HG02798 (cell line): ENCODE results near the gene OR1K1.
"Not testable (repeated sequence)": the region's sequence is repeated elsewhere in the genome, so short reads cannot be mapped to it uniquely, and the experiment has no call there.

Source experiments
- ATAC-seq: cut with Tn5 transposase; IDR thresholded peaks from one replicate; pipeline ENCODE4 v1.9.1; 2021; ENCODE audit warnings: mild to moderate bottlenecking; ENCODE audit not compliant: unreplicated experiment, poor library complexity

OR1K1 gene

DNA sequence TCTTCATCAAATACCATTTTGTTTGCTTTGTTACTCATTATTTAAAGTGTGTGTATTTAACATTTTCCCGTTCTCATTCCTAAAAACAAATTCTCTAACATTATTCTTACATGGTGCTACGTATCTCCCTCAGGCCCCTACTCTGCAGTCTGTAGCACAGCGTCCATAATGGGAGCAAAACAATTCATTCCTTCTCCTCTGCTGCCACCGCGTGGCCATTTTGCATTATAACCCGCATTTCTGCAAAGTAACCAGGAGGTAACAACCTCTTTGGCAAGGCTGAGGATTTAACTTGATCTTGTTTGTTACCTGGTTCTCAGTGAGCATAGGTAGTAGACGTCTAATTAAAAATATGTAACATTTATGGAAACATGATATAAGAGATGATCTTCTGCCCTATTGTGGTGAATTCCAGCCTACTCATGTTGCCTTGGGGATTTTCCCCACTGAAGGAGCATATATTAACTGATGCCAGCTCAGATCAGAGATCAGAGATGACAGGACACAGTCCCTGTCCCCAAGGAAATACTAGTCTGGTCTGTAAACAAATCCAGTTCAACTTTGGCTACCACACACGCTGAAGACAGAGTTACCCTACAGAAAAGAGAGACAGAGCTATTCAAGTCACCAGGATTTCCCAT, 10.5 kb downstream of the OR1K1 start:
- ATAC-seq = peak; percentile 78

DNA sequence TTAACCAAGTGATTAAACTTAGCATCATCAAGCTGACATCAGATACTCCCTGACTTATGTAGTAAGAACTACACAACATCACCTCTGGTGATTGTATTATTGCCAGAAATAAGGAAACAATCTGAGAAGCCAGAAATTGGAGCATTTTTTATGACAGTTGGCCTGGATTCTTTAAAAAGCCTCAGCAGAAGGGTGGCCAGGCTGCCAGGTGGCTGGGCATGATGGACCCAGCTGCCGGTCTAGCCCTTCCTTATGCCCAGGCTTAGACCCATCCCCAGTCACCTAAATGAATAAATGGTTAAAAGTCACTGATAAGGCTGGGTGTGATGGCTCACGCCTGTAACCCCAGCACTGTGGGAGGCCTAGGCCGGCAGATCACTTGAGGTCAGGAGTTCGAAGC, 12.8 kb downstream of the OR1K1 start:
- ATAC-seq = no peak

DNA sequence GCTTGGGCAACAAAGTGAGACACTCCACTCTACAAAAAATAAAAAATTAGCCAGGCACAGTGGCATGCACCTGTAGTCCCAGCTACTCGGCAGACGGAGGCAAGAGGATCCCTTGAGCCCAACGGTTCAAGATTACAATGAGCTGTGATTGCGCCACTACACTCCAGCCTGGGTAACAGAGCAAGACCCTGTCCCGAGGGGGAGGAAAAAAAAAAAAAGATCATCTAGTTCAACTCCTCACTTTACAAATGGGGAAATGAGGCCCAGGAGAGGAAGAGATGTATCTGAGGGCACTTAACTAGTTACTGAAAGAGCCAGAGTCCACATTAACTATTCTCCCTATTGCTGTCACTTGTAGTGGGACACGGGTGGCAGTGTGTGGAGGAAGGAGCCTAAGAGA, 14.6 kb downstream of the OR1K1 start:
- ATAC-seq = no peak

DNA sequence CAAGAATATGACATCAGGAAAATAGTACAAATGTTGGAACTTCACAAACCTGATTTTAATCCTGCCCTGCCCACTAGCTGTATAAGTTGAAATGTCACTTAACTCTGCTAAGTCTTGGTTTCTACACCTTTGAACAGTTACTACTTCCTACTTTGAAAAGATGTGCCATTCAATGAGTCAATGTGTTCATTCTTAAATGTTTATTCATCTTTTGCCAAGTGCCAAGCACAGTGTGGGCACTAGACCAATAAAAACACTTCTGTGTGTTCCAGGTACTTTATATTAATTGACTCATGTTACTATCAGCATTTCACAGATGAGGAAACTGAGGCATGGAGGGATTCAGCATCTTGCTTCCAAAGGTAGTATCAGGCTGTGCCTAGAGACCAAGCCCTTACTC, 15.6 kb downstream of the OR1K1 start:
- no peak for ATAC-seq

DNA sequence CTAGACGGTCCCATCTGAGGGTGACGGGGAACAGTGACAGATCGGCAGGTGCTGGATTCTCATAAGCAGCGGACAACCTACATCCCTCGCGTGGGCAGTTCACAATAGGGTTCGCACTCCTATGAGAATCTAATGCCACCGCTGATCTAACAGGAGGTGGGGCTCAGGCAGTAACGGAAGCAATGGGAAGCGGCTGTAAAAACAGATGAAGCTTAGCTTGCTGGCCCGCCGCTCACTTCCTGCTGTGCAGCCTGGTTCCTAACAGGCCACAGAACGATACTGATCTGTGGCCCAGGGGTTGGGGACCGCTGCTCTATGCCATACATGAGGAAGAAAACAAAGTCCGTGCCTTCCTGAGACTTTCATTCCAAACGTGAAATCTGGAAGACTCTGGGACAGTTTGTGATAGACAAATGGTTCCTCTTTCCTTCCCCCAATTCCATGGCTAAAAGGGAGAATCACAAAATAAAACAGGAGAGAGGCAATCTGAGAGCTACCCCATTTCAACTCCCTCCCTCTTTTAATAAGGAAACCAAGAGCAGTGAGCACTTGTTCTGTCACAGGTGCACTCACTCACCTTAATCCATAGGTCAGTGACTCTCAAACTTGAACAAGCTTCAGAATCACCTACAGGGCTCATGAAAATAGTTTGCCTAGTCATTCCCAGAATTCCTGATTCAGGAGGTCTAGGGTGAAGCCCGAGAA, 16.4 kb downstream of the OR1K1 start:
- ATAC-seq = peak; percentile 50

DNA sequence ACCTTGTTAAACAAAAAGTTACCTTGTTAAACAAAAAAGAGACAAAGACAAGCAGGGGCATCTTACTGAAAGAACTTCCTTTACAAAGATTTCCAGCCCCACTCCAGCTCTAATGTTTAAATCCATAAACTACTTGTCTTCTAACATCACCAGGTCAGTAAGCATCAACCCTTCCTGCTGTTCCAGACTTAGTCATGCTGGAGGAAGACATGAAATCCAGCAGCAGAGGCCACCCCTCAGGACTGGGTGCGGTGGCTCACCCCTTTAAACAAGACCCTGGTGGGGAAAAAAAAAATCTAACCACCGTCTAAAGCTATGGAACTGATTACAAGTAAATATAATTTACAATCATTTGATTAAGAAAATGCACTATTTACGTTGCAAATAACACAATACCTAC, 19.4 kb downstream of the OR1K1 start:
- no peak for ATAC-seq

DNA sequence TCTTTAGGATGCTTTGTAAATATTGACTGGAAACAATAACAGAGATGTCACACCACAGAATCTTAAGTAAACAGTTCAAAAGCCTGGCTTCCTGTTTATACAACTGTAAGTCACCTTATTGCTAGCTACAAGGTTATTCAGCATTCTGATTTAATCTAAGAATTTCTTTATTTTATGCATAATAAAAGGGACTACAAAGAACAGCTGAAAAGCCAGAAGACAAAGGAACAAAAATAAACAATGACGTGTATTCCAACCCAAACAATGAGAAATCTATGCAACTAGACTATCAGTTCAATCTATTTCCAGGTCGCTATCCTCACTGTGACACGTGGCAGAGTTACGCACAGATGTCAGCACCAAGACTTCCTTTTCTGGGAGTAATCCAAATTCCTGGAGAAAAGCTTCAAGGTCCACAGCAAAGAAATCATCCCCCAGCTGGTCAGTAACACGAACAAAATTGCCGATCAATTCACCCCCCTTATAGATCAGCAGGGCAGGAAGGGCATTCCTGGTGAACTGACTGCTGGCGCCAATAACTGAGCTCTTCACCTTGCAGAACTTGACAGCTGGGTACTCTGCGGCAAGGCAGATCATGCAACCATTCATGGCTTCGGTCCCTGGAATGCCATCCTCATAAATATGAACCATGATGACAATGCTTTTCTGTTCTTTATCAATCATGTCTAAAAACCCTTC, 20.0 kb downstream of the OR1K1 start:
- ATAC-seq = no peak

DNA sequence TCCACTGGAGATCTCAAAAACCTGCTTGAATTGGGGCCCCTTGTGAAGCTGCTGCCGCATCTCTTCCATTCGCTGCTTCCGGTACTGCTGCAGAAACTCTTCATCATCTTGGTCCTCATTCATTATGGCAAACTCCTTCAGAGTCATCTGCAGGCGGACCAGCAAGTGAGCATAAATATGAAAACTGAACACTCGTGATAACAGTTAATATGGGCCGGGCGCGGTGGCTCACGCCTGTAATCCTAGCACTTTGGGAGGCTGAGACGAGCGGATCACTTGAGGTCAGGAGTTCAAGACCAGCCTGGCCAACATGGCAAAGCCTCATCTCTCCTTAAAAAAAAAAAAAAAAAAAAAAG, 20.5 kb downstream of the OR1K1 start:
- no peak for ATAC-seq

DNA sequence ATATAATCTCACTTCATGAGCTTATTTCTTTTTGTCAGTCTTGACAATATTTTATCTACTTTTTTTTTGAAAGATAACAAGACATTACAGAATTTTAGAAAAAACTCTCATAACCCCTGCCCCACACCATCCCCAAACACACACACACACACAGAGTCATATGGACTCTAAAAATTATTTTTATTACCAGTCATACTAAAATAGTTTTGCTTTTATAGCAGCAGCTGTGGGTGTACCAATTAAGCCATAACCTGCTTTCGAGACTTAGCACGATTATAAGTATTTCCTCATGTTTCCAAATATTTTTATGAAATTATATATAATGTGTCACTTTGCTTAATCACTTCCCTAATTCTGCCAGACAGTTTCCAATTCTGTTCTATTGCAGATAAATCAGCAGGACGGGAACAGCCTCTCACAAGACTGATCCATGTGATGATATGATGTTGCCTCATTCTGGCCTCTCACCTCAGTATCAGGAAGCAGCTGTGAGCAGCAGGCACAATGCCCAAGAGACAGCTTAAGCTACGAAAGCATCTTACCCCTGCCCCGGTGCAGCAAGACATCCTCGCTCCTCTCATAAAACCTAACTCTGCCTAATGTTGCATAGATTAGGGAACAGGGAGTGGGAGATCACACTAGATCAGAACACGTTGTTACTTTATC, 21.5 kb downstream of the OR1K1 start:
- ATAC-seq = no peak

DNA sequence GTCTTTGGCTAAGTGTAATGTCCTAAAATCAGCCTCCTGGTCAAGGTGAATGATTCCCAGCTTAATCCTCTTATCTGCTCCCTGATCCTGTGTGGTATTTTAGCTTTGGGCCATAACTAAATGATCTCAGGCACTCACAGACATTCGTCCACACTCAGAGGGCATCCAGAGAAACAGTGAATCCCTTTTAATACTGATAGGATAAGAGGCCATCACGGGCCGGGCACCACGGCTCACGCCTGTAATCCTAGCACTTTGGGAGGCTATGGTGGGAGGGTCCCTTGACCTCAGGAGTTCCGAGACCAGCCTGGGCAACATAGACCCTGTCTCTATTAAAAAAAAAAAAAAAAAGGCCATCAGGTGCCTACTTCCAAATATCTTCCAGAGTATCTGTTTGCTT, 22.1 kb downstream of the OR1K1 start:
- no peak for ATAC-seq

DNA sequence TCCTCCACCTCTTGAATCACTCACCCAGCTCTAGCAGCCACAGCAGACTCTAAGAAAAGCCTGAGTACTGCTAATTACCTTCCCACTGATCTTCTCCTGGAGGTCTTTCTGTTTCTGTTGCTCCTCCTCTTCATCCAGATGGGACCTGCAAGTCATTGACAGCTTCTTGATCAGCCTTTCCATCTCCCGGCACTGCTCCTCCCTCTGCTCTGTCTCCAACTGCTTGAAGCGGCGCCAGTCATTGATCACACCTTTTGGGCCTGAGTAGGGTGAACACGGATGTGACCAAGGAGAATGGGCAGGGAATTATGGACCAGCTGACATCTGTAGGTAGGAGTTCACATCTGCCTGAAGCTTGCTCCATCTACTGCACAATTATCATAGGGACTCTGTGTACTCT, 23.0 kb downstream of the OR1K1 start:
- ATAC-seq = no peak

DNA sequence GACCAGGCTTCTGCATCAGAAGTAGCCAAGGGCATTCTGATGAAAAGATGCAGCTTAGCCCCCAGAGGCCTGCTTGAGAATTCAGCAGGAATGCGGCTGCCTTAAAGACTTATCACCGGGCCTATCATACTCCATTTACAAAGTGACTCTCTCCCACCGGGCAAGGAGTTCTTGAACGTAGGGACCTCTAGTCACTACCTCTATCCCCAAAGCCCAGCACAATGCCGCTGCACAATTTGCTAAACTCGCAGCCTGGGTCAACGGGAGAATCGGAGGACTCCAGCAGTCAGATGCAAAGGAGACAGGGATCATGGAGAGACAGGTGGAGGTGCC, 27.8 kb downstream of the OR1K1 start:
- peak; percentile 5 for ATAC-seq

DNA sequence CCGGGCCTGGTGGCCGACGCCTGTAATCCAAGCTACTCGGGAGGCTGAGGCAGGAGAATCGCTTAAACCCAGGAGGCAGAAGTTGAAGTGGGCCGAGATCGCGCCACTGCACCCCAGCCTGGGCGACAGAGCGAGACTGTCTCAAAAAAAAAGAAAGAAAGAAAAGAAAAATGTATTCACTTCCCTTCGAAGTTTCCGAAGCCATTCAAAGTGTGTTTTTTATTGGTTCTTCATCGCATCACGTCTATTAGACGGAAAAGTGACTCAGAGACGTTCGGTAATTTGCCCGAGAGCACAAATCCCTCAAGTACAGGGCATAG, 29.0 kb downstream of the OR1K1 start:
- not testable (repeated sequence) for ATAC-seq

DNA sequence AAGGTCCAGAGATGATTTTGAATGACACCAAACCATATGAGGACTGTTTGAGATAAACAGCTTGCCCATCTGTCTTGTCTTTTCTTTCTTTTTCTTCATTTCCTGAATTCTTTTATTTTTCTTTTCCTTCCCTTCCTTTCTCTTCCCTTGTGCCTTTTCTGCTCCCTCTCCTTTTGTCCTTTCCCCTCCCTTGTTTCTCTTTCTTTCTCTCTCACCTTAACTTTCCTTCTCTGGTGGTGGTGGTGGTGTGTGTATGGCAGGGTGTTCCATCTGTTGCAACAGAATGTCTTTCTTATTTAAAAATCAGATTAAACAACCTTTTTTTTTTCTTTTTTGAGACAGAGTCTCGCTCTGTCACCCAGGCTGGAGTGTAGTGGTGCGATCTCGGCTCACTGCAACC, 32.3 kb downstream of the OR1K1 start:
- no peak for ATAC-seq

DNA sequence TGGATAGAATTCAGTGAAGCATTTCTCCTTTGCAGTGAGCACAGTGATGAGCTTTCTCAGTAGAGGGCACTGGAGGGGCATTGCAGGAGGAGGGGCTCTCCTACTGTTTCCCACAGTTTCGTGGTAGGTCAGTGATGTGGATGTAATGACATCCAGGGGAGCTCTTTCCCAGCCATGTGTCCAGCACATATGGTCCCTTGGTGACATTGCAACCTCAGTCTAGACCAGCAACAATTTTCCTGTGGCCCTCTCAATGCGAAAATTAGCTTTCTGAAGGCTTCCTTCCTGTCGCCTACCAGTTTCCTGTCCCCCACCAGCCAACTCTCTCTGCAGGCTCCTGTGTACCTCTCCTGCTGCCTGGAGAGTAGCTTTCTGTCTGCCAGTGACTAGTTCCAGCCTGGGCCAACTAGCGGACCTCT, 35.4 kb downstream of the OR1K1 start:
- no peak for ATAC-seq

DNA sequence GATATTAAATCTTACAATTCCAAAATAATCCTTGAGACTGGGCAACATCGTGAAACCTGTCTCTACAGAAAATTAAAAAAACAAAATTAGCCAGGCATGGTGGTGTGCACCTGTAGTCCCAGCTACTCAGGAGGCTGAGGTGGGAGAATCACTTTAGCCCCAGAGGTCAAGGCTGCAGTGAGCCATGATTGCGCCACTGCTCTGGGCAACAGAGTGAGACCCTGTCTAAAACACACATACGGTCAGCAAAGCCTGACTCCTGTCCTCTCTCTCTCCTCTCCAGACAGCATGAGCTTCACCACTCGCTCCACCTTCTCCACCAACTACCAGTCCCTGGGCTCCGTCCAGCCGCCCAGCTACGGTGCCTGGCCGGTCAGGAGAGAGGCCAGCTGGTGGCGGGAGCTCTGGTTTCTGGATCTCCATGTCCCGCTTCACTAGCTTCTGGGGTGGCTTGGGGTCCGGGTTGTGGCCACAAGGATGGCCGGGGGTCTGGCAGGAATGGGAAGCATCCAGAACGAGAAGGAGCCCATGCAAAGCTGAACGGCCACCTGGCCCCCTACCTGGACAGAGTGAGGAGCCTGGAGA, 37.4 kb downstream of the OR1K1 start:
- ATAC-seq = no peak

DNA sequence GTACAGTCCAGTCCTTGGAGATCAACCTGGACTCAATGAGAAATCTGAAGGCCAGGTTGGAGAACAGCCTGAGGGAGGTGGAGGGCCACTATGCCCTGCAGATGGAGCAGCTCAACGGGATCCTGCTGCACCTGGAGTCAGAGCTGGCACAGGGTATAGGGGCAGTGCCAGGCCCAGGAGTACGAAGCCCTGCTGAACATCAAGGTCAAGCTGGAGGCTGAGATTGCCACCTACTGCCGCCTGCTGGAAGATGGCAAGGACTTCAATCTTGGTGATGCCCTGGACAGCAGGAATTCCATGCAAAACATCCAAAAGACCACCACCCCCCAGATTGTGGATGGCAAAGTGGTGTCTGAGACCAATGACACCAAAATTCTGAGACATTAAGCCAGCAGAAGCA, 38.5 kb downstream of the OR1K1 start:
- ATAC-seq = not testable (repeated sequence)

DNA sequence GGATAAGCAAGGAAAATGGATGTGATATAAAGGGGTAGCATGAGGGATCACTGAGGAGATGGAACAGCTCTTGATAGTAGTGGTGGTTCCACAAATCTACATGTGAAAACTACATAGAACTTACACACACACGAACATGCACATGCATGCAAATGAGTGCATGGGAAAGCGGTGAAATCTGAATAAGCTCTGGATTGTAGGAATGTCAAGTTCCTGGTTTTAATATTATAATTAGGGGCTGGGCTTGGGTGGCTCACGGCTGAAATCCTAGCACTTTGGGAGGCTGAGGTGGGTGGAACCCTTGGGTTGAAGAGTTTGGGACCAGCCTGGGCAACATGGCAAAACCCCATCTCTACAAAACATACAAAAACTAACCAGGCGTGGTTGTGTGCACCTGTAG, 41.6 kb downstream of the OR1K1 start:
- no peak for ATAC-seq

DNA sequence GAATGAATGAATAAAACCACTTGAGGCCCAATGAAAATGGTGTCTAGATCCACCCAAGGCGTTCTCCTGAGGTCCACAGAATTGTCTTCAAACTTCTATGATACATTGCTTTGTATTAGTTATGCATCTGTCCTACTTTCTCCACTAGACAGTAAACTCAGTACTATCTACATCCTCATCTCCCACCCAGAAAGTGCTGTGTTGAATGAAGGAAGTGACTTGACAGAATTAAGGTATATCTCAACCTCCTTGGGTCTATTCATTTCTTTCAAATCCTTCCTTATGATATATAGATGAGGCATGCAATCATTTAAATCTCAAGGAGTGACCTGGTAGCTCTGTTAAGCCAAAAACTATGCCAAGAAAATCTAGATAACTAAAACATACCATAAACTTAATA, 44.2 kb downstream of the OR1K1 start:
- ATAC-seq = no peak

DNA sequence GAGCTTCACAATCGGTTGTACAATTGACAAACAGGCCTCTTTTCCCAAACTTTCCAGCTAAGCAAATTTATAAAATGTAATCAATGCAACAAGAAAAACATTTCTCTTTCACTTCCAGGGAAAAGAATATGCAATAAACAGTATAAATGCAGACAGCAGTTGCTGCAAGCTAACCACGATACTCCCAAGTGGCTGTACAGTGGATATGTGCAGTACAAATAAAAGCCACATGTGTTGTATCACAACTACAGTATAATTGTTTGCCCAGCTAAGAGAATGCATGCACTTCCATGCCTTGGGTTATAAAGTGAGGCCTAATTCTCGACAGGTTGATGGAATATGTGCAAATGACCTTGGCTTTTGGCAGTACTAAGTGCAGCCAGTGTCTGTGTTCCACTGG, 45.2 kb downstream of the OR1K1 start:
- no peak for ATAC-seq

DNA sequence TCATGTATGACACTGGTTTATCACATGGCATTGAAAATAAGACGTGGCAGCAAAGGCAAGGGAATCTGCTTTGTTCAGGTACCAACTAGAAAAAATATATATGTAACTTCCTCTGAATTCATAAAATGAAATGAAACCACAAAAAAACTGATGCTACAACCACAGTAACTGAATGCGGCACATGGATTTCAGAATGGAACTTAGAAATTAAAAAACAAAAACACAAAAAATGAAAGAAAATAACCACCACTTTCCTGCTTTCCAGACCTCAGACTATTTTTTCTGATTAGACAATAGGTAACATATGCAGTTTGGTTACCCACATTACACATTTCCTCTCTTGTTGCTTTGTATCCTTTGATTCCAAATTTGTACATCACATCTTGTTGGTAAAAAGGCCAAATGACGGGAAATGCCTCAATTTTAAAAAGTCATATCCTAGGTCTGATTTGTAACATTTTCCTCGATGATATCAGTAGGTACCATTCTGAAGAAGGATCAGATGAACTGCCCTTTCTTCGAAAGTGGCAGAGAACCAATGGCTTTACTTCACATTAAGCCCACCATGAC, 46.5 kb downstream of the OR1K1 start:
- no peak for ATAC-seq
